OCI-LY3 (cell line): ENCODE data around the gene NVL.

Experiments used
- H2AFZ ChIP-seq: fragments of 200-600, 300-600 bp; shearing (Covaris generic); 2 replicates; pipeline ENCODE4 v1.6.0; 2014; ENCODE audit warnings: antibody characterized with exemption, low read depth, low read length
- H3K27ac ChIP-seq: fragments of 200-600, 300-600 bp; sonication (generic); 2 replicates; pipeline ENCODE4 v1.5.1; 2014; ENCODE audit warnings: mild to moderate bottlenecking, low read length, moderate library complexity, mixed read lengths
- H3K27me3 ChIP-seq: fragments of 200-600, 300-600 bp; sonication (generic); 2 replicates; pipeline ENCODE4 v1.6.1; 2014; ENCODE audit warnings: low read depth, low read length, mixed read lengths
- H3K36me3 ChIP-seq: fragments of 200-600, 300-600 bp; sonication (generic); replicated peaks from 2 replicates; pipeline ENCODE3; 2014; ENCODE audit warnings: low read depth, low read length, mixed read lengths
- H3K4me1 ChIP-seq: fragments of 300-600, 200-600 bp; sonication (generic); 2 replicates; pipeline ENCODE4 v1.6.1; 2014; ENCODE audit warnings: low read length, mixed read lengths
- H3K4me2 ChIP-seq: fragments of 200-600, 300-600 bp; sonication (generic); 2 replicates; pipeline ENCODE4 v1.6.1; 2014; ENCODE audit warnings: low read length, mixed read lengths
- H3K4me3 ChIP-seq: fragments of 300-600, 200-600 bp; sonication (generic); 2 replicates; pipeline ENCODE4 v1.5.1; 2014; ENCODE audit warnings: antibody characterized with exemption, mild to moderate bottlenecking, low read length, moderate library complexity
- H3K79me2 ChIP-seq: fragments of 300-600, 200-600 bp; shearing (Covaris generic); 2 replicates; pipeline ENCODE4 v1.6.1; 2014; ENCODE audit warnings: mild to moderate bottlenecking, low read length, mixed read lengths
- H3K9ac ChIP-seq: fragments of 300-600, 200-600 bp; shearing (Covaris generic); 2 replicates; pipeline ENCODE4 v1.6.0; 2014; ENCODE audit warnings: mild to moderate bottlenecking, low read length, moderate library complexity
- H3K9me3 ChIP-seq: fragments of 200-600, 300-600 bp; shearing (Covaris generic); 2 replicates; pipeline ENCODE4 v1.6.1; 2014; ENCODE audit warnings: low read length, mixed read lengths; ENCODE audit not compliant: insufficient read depth
- H4K20me1 ChIP-seq: fragments of 200-600, 300-600 bp; sonication (generic); 2 replicates; pipeline ENCODE4 v1.6.1; 2016; ENCODE audit warnings: low read length, mixed read lengths; ENCODE audit not compliant: insufficient read depth
- EZH2phosphoT487 ChIP-seq: fragments of 200-600 bp; shearing (Covaris generic); IDR thresholded peaks from 2 replicates; pipeline ENCODE4 v1.6.1; 2018; ENCODE audit warnings: antibody characterized with exemption, mixed run types, low read depth
- TF ChIP-seq, protein P1 (sequence below): fragments of 200-600, 300-600 bp; sonication (generic); IDR thresholded peaks from 2 replicates; pipeline ENCODE4 v1.5.1; 2014; ENCODE audit warnings: antibody characterized with exemption, low read length, low read depth

The NVL gene

DNA sequence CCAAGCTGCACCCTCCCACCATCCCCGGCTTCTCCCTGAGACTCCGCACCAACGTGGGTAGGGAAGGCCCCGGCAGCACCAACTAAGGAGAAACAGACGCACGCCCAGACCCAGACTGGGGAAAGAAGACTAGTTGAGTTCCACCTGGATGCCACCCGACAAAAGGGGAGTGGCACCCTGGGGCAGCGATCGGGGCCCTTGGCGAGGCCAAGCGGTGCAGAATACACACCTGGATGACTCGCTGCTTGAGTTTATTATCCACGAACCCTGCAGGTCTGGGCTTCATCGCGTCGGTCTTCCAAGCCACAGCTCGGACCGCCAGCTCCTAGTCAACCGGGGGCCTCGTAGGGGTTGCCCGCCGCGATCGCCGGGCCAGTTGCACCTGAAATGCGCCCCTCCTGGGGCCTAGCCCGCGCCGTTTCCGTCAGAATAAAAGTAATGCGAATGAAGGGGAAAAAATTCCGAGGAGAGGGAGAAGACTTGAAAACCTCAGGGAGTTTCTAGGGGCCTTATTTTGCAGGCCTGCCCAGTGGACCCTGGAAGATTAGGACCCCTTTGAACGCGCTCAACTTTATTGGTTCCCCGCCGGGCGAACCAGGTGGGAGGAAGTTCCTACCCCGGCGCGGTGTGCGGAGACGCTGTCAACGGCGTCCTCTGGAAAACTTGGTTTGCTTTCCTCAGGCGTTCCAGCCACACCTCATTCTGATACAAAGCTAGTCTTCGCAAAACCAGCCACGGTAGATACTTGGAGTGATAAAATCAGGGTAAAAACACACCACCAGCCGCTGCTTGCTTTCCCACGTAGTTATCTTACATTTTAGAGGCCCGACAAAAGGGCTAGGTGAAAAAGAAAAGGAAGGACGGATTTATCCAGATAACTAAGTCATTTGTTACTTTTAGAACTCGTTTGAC, at the start of gene NVL:
Gene NVL (minus strand): TSS at position 331 of the 912 bp plus-strand sequence. CDS start 45 bp downstream, at position 286.
- peak within 1 kb of the TSS; percentile 91 for H2AFZ ChIP-seq
- no peaks in the 10 kb centered on the region for H3K27me3 ChIP-seq
- peak within 1 kb of the TSS; percentile 83 for H3K4me3 ChIP-seq
- no peaks in the 10 kb centered on the region for H3K9me3 ChIP-seq
- TF ChIP-seq, protein P1, sequence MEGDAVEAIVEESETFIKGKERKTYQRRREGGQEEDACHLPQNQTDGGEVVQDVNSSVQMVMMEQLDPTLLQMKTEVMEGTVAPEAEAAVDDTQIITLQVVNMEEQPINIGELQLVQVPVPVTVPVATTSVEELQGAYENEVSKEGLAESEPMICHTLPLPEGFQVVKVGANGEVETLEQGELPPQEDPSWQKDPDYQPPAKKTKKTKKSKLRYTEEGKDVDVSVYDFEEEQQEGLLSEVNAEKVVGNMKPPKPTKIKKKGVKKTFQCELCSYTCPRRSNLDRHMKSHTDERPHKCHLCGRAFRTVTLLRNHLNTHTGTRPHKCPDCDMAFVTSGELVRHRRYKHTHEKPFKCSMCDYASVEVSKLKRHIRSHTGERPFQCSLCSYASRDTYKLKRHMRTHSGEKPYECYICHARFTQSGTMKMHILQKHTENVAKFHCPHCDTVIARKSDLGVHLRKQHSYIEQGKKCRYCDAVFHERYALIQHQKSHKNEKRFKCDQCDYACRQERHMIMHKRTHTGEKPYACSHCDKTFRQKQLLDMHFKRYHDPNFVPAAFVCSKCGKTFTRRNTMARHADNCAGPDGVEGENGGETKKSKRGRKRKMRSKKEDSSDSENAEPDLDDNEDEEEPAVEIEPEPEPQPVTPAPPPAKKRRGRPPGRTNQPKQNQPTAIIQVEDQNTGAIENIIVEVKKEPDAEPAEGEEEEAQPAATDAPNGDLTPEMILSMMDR, result no peak
- TF ChIP-seq EZH2phosphoT487, result no peak
- H3K4me2 ChIP-seq, result peak within 1 kb of the TSS; percentile 89
- H3K4me1 ChIP-seq, result peaks cover 37% of the 10 kb centered on the region
- H3K9ac ChIP-seq, result peak within 1 kb of the TSS; percentile 81
- H4K20me1 ChIP-seq, result no peaks in the 10 kb centered on the region
- H3K79me2 ChIP-seq, result peaks cover 45% of the 10 kb centered on the region
- H3K36me3 ChIP-seq, result peaks cover 6% of the 10 kb centered on the region
- peak within 1 kb of the TSS; percentile 73 for H3K27ac ChIP-seq

DNA sequence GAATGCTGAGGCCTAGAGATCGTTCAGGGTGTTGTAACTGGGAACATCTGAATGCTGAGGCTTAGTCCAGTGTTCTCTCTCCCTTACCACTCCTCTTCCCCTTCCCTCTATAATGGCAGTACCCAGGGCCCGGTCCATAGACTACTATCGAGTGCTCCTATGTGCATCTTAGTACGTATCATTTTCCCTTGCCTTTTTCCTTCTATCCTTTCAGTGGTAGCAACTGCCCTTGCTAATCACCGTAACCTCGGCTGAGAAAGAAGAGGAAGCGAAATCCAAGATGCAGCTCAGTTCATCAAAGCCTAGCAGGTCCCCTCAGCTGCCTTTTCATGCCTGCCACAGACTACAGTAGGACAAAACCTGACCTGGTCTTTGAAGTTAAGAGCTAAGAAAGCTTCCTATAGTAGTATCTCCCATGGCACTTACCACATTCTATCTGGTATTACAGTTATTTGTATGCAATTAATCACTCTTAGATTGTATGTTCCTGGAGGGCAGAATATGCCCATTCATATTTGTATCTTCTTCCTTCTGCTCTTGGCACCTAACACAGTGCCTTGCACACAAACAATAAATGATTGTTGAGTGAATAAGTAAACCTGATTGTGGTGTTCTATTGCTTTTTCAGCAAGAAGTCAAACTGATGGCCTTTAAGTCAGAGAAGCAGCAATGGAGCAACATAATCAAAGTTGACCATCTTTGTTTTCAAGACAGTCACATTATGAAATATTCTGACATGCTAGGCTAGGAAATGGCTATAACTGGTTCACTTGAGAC, 49.1 kb upstream of the NVL start:
- H2AFZ ChIP-seq, result no peak overlapping the region
- peak overlapping the region; percentile 16; the same call in 1 of the 2 replicates for H3K4me2 ChIP-seq
- peaks cover 38% of the 10 kb centered on the region for H3K36me3 ChIP-seq
- H3K27ac ChIP-seq, result peak overlapping the region; percentile 17; the same call in 1 of the 2 replicates
- TF ChIP-seq EZH2phosphoT487, result no peak
- TF ChIP-seq, protein P1, result no peak
- H3K4me3 ChIP-seq, result no peak overlapping the region
- H3K9ac ChIP-seq, result no peak overlapping the region
- H3K79me2 ChIP-seq, result no peaks in the 10 kb centered on the region
- H4K20me1 ChIP-seq, result peaks cover 5% of the 10 kb centered on the region
- H3K27me3 ChIP-seq, result no peaks in the 10 kb centered on the region
- peaks cover 12% of the 10 kb centered on the region for H3K4me1 ChIP-seq
- H3K9me3 ChIP-seq, result no peaks in the 10 kb centered on the region

DNA sequence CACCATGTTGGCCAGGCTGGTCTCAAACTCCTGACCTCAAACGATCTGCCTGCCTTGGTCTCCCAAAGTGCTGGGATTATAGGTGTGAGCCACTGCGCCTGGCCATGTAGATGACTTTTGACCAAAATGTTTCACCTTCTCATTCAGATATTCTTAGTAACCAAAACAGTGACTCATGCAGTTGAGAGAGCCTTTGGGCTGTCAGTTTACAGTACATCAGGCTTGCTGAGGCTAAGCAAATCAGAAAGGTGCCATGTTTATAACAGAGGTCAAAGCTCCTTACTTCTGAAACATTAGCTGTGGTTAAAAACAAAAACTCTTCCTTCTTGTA, 47.7 kb upstream of the NVL start:
- no peak for TF ChIP-seq EZH2phosphoT487
- TF ChIP-seq, protein P1, result no peak
- Histone ChIP-seq H3K36me3 (peaks cover 47% of the 10 kb centered on the region), H4K20me1 (peaks cover 5% of the 10 kb centered on the region)

DNA sequence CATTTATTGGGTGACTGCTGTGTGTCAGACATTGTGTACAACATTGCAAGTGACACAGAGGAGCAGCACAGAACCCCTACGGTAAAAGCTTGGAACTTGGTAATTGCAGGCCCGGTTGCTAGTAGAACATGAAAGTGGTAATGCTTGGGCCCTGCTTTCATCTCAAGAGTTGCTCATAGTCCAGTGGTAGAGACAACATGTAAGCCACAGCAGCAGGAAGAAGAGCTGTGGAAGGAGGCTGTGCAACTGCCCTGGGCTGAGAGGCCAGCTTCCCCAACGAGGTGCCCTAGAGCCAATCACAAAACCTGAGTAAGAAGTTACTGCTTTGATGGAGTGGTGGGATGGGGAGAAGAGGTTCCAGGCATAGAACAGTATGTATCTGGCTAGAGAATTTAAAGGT, 45.1 kb upstream of the NVL start:
- Histone ChIP-seq H3K4me1 (peaks cover 12% of the 10 kb centered on the region), H4K20me1 (peaks cover 5% of the 10 kb centered on the region), H3K9ac (no peak overlapping the region), H3K79me2 (no peaks in the 10 kb centered on the region), H2AFZ (no peak overlapping the region), H3K4me3 (no peak overlapping the region), H3K27ac (no peak overlapping the region), H3K36me3 (peaks cover 56% of the 10 kb centered on the region), H3K27me3 (no peaks in the 10 kb centered on the region), H3K9me3 (no peaks in the 10 kb centered on the region), H3K4me2 (no peak overlapping the region)
- TF ChIP-seq, protein P1, result no peak
- TF ChIP-seq EZH2phosphoT487, result no peak

More for the DNA sequence above, 47.7 kb upstream of the NVL start:
- Histone ChIP-seq H3K4me2 (no peak overlapping the region), H2AFZ (no peak overlapping the region), H3K27me3 (no peaks in the 10 kb centered on the region), H3K9me3 (no peaks in the 10 kb centered on the region), H3K79me2 (no peaks in the 10 kb centered on the region), H3K27ac (no peak overlapping the region), H3K4me1 (peaks cover 12% of the 10 kb centered on the region), H3K4me3 (no peak overlapping the region), H3K9ac (no peak overlapping the region)
